T-helper 17 cell (primary cell): ENCODE results near the gene HDAC4. TPM values are rescaled to one million over a fixed set of nuclear protein-coding genes. Genes with fewer than 3 reads are reported as not detected.
A peak's percentile ranks its signal among the peaks of the same experiment; 100 is the strongest.
"Not testable (repeated sequence)": the region's sequence is repeated elsewhere in the genome, so short reads cannot be mapped to it uniquely, and the experiment has no call there.

Experiments
- ATAC-seq: fragments of 150-1000 bp; cut with Tn5 transposase; 2 replicates; pipeline ENCODE4 v1.10.0; 2021; ENCODE audit warnings: mild to moderate bottlenecking, moderate library complexity
- DNase-seq, 3 donors: peaks; one replicate each; pipeline versions ENCODE4 v3.0.0 to v3.0.0-alpha.2; 2020 to 2021
- H3K9me3 ChIP-seq: one replicate; pipeline ENCODE4 v1.7.0; 2013; ENCODE audit warnings: low read length, mild to moderate bottlenecking; ENCODE audit not compliant: control insufficient read depth, poor library complexity, severe bottlenecking
- H3K27ac Mint-ChIP-seq: one replicate; pipeline ENCODE4 v1.8.0; 2022; ENCODE audit warnings: mild to moderate bottlenecking, moderate library complexity, mixed read lengths
- H3K27me3 Mint-ChIP-seq: one replicate; pipeline ENCODE4 v1.8.0; 2022; ENCODE audit warnings: mixed read lengths
- H3K36me3 Mint-ChIP-seq: one replicate; pipeline ENCODE4 v1.8.0; 2022; ENCODE audit warnings: low read depth, mixed read lengths
- H3K4me1 Mint-ChIP-seq: one replicate; pipeline ENCODE4 v1.8.0; 2022; ENCODE audit warnings: mild to moderate bottlenecking, mixed read lengths
- H3K4me3 Mint-ChIP-seq: one replicate; pipeline ENCODE4 v1.8.0; 2022; ENCODE audit warnings: mild to moderate bottlenecking, moderate library complexity, mixed read lengths
- total RNA-seq, 4 donors: library from RNA in 2 of 4; stranded (reverse) in 2 of 4; gene quantifications; one replicate each; pipeline ENCODE4 v1.2.3 and lab custom pipeline; 2022 to 2026

The HDAC4 gene
- total RNA-seq, 2 donors from 2014 or later = 78.9 to 79.0 TPM

DNA sequence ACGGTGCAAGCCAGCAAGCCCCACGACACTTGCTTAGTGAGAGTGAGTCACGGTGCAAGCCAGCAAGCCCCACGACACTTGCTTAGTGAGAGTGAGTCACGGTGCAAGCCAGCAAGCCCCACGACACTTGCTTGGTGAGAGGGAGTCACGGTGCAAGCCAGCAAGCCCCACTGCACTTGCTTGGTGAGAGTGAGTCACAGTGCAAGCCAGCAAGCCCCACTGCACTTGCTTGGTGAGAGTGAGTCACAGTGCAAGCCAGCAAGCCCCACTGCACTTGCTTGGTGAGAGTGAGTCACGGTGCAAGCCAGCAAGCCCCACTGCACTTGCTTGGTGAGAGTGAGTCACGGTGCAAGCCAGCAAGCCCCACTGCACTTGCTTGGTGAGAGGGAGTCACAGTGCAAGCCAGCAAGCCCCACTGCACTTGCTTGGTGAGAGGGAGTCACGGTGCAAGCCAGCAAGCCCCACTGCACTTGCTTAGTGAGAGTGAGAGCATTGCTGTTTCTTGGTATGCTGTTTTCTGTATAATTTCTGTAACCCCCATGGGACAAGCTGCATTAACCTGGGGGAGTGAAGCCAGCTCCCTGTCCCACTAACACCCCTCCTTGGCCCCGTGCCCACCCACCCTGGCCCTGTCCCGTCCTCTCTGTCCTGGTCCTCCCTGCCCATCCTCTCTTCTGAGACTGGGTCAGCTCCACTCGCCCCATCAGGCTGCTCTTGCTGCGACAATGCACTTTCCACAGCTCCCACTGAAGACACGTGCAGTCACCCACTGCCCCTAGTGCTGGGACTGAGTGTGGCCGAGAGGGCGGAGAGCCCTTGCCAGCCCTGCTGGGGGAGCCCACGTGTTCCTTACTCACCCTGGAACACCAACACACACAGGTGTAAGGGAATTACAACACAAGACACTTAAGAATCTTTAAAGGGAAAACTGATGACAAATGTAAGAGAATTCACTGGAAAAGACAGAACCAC is 331.2 kb downstream of the HDAC4 start:
- H3K4me1 Mint-ChIP-seq, H3K36me3 Mint-ChIP-seq: not testable (repeated sequence)

GRCh38 chr2:239068411-239068810 is 332.4 kb downstream of the HDAC4 start:
- DNase-seq = no peak
- no peaks in the 10 kb centered on the region for H3K9me3 ChIP-seq
- no peak for ATAC-seq
- peaks cover 2% of the 10 kb centered on the region for H3K36me3 Mint-ChIP-seq
- H3K4me3 Mint-ChIP-seq = no peak overlapping the region
- no peaks in the 10 kb centered on the region for H3K27me3 Mint-ChIP-seq
- H3K4me1 Mint-ChIP-seq = peaks cover 2% of the 10 kb centered on the region
- no peak overlapping the region for H3K27ac Mint-ChIP-seq

More for the DNA sequence above, 331.2 kb downstream of the HDAC4 start:
- not testable (repeated sequence) for H3K27me3 Mint-ChIP-seq, DNase-seq, H3K4me3 Mint-ChIP-seq, H3K9me3 ChIP-seq, ATAC-seq
- H3K27ac Mint-ChIP-seq = peak overlapping the region; percentile 39

GRCh38 chr2:239067196-239067865 is 333.5 kb downstream of the HDAC4 start:
- no peak for ATAC-seq
- Mint-ChIP-seq H3K36me3 (peaks cover 1% of the 10 kb centered on the region), H3K4me1 (peaks cover 2% of the 10 kb centered on the region), H3K27ac (no peak overlapping the region), H3K27me3 (no peaks in the 10 kb centered on the region), H3K4me3 (no peak overlapping the region)
- DNase-seq = no peak
- H3K9me3 ChIP-seq = no peaks in the 10 kb centered on the region

- DNase-seq = no peak
- no peak overlapping the region for H3K4me3 Mint-ChIP-seq
- H3K27me3 Mint-ChIP-seq = no peaks in the 10 kb centered on the region
- ATAC-seq = no peak
- H3K4me1 Mint-ChIP-seq = no peaks in the 10 kb centered on the region
- H3K9me3 ChIP-seq = no peaks in the 10 kb centered on the region
- H3K36me3 Mint-ChIP-seq = no peaks in the 10 kb centered on the region
- H3K27ac Mint-ChIP-seq = no peak overlapping the region
These were observed 334.2 kb downstream of the HDAC4 start for GRCh38 chr2:239066597-239066996.

DNA sequence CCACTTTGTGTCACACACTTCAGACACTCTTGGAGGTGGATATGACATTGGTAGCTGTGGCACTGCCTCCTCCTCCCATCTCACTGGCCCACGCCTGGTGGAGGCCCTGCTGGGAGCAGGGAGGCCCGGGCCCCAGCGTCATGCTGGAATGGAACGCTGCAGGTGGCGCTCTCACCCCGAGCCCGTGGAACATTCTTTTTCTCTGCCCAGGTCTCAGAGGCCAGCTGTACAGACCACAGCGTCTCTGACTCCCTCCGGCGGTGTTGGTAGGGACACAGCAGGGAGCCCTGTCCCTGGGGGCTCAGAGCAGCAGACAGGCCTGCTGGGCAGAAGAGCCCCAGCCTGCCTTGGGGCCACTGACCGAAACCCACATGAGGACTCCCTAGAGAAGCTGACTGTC is 334.9 kb downstream of the HDAC4 start:
- DNase-seq = no peak
- no peak for ATAC-seq
- Mint-ChIP-seq H3K4me1 (peaks cover 3% of the 10 kb centered on the region), H3K27me3 (no peaks in the 10 kb centered on the region), H3K27ac (no peak overlapping the region), H3K4me3 (no peak overlapping the region), H3K36me3 (peaks cover 5% of the 10 kb centered on the region)
- H3K9me3 ChIP-seq = no peaks in the 10 kb centered on the region

DNA sequence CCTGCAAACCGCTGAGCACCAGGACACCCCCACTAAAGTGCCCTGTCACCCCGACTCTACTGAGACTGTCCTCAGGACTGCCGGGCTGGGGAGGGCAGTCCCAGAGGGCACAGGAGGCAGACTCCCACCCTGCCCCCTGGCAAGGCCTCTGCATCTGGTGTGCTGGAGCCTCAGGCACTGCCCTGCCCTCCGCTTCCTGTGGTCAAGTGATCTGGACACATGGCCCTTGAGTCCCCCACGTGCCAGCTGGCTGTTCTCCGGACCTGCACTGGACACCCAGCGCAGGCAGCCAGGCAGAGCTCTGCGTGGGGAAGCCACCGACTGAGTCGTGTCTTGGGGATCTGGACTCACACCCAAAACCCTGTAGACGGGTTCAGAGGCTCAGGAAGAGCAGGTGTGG is 335.3 kb downstream of the HDAC4 start:
- no peak for DNase-seq
- H3K27ac Mint-ChIP-seq = no peak overlapping the region

GRCh38 chr2:239064891-239065290 is 335.9 kb downstream of the HDAC4 start:
- DNase-seq = no peak
- no peaks in the 10 kb centered on the region for H3K9me3 ChIP-seq
- Mint-ChIP-seq H3K27me3 (no peaks in the 10 kb centered on the region), H3K4me1 (peaks cover 5% of the 10 kb centered on the region), H3K4me3 (no peak overlapping the region), H3K36me3 (peaks cover 7% of the 10 kb centered on the region), H3K27ac (no peak overlapping the region)
- no peak for ATAC-seq

More for the DNA sequence above, 335.3 kb downstream of the HDAC4 start:
- ATAC-seq = no peak
- peaks cover 7% of the 10 kb centered on the region for H3K36me3 Mint-ChIP-seq
- H3K9me3 ChIP-seq = no peaks in the 10 kb centered on the region
- H3K4me1 Mint-ChIP-seq = peaks cover 5% of the 10 kb centered on the region
- H3K4me3 Mint-ChIP-seq = no peak overlapping the region
- H3K27me3 Mint-ChIP-seq = no peaks in the 10 kb centered on the region

DNA sequence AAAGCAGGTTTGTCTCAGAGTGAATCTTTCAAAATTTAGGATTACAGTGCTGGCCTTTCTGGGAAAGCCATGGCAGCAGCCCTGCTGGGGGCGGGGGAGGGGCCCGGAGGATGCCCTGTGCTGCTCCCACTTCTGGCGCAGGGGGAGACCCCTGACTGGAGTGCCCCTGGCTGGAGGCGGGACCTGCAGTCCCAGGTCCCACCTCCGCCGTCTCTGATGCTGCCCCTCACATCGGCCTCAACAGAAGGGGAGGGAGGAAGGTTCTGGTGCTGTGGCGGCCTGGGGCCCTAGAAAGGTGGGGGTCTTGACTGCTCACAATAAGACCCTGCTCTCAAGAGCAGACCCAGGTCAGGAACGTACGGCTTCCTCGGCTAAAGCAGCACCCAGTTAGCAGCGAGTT is 336.6 kb downstream of the HDAC4 start:
- H3K4me3 Mint-ChIP-seq = no peak overlapping the region

GRCh38 chr2:239062743-239063142 is 338.1 kb downstream of the HDAC4 start:
- no peaks in the 10 kb centered on the region for H3K27me3 Mint-ChIP-seq
- H3K27ac Mint-ChIP-seq = no peak overlapping the region

More for the DNA sequence above, 336.6 kb downstream of the HDAC4 start:
- ATAC-seq (no peak), DNase-seq (no peak)
- no peaks in the 10 kb centered on the region for H3K9me3 ChIP-seq
- Mint-ChIP-seq H3K27me3 (no peaks in the 10 kb centered on the region), H3K27ac (no peak overlapping the region), H3K4me1 (peaks cover 5% of the 10 kb centered on the region), H3K36me3 (peaks cover 7% of the 10 kb centered on the region)

DNA sequence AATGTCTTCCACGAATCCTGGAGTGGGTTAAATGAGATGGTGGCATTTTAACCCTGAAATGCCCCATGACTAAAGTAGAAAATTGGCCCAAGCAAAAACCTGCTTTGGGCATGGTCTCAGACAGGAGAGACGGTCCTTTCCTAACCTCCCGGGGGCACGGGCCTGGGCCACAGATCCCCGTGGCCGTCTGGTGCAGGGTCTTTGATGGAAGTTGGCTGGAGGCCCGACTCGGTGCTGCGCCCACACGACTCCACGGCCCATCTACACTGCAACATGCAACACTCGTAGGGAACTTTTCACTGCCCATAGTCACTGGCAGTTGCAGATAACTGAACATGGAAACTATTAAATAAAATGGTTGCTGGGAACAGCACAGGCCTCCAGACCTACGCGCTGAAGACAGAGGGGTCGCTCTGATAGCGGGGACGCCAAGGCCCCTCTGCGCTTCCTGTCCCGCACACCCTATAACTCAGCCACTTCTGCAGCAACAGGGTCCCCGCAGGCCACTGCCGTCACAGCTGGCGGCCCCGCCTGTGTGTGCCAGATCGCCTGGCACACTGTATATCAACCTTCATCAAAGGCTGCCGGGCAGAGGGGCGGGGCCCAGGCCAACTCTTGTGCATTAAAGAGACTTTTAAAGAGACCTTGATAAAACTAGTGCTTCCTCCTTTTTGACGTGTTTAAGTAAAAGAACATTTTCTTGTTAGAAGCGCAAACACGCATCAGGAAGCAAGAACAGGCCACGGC is 338.8 kb downstream of the HDAC4 start:
- no peaks in the 10 kb centered on the region for H3K9me3 ChIP-seq
- DNase-seq = no peak
- Mint-ChIP-seq H3K27ac (no peak overlapping the region), H3K36me3 (peaks cover 7% of the 10 kb centered on the region), H3K27me3 (no peaks in the 10 kb centered on the region), H3K4me1 (peaks cover 5% of the 10 kb centered on the region), H3K4me3 (no peak overlapping the region)
- ATAC-seq = no peak

More at GRCh38 chr2:239062743-239063142, 338.1 kb downstream of the HDAC4 start:
- Mint-ChIP-seq H3K4me3 (no peak overlapping the region), H3K4me1 (peaks cover 5% of the 10 kb centered on the region), H3K36me3 (peaks cover 7% of the 10 kb centered on the region)
- ATAC-seq = no peak
- no peaks in the 10 kb centered on the region for H3K9me3 ChIP-seq
- DNase-seq = no peak

DNA sequence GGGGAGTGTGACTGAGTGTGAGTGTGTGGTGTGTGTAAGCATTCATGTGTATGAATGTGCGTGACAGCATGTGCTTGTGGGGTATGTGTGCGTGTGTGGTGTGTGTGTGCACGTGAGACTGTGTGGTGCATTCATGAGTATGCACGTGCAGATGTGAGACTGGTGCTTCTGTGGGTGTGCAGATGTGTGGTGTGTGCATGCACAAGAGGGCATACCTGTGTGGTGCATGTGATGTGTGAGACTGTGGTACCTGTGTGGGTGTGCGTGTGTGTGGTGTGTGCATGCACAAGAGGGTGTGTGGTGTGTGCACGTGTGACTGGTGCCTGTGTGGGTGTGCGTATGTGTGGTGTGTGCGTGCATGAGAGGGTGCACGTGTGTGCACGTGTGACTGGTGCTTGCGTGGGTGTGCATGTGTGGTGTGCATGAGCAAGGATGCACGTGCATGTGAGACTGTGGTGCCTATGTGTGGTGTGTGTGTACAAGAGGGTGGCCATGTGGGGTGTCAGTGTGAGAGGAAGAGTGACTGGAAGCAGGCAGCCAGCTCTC is 339.6 kb downstream of the HDAC4 start:
- peak overlapping the region; percentile 13 for H3K4me3 Mint-ChIP-seq
- H3K9me3 ChIP-seq = no peaks in the 10 kb centered on the region
- peak overlapping the region; percentile 77 for H3K27ac Mint-ChIP-seq
- no peaks in the 10 kb centered on the region for H3K27me3 Mint-ChIP-seq
- H3K36me3 Mint-ChIP-seq = peaks cover 7% of the 10 kb centered on the region
- DNase-seq (no peak), ATAC-seq (peak; percentile 20)
- peaks cover 5% of the 10 kb centered on the region for H3K4me1 Mint-ChIP-seq

GRCh38 chr2:239060676-239061075 is 340.1 kb downstream of the HDAC4 start:
- H3K9me3 ChIP-seq = no peaks in the 10 kb centered on the region
- Mint-ChIP-seq H3K27me3 (no peaks in the 10 kb centered on the region), H3K27ac (peak overlapping the region; percentile 77), H3K4me3 (no peak overlapping the region), H3K36me3 (peaks cover 10% of the 10 kb centered on the region), H3K4me1 (peaks cover 5% of the 10 kb centered on the region)
- DNase-seq (no peak), ATAC-seq (no peak)

GRCh38 chr2:239059854-239060253 is 341.0 kb downstream of the HDAC4 start:
- no peak for ATAC-seq
- H3K27ac Mint-ChIP-seq = no peak overlapping the region

More at GRCh38 chr2:239059854-239060253, 341.0 kb downstream of the HDAC4 start:
- H3K9me3 ChIP-seq = no peaks in the 10 kb centered on the region
- Mint-ChIP-seq H3K36me3 (peaks cover 14% of the 10 kb centered on the region), H3K27me3 (no peaks in the 10 kb centered on the region), H3K4me3 (no peak overlapping the region), H3K4me1 (peaks cover 8% of the 10 kb centered on the region)
- DNase-seq = no peak
